22Rv1 (cell line): ENCODE results near the gene PATJ.
"Not testable (repeated sequence)": the region's sequence is repeated elsewhere in the genome, so short reads cannot be mapped to it uniquely, and the experiment has no call there.

Source experiments
- H3K27ac ChIP-seq: fragments of 450-650 bp; 2 replicates; pipeline ENCODE4 v1.5.1; 2017
- ZFX ChIP-seq: fragments of 450-650 bp; IDR thresholded peaks from 2 replicates; pipeline ENCODE4 v1.6.1; 2017; ENCODE audit warnings: antibody characterized with exemption, borderline replicate concordance
- TF ChIP-seq, protein P1 (sequence below): fragments of 450-650 bp; IDR thresholded peaks from 2 replicates; pipeline ENCODE4 v1.5.1; 2017; ENCODE audit warnings: mild to moderate bottlenecking

Gene PATJ

DNA sequence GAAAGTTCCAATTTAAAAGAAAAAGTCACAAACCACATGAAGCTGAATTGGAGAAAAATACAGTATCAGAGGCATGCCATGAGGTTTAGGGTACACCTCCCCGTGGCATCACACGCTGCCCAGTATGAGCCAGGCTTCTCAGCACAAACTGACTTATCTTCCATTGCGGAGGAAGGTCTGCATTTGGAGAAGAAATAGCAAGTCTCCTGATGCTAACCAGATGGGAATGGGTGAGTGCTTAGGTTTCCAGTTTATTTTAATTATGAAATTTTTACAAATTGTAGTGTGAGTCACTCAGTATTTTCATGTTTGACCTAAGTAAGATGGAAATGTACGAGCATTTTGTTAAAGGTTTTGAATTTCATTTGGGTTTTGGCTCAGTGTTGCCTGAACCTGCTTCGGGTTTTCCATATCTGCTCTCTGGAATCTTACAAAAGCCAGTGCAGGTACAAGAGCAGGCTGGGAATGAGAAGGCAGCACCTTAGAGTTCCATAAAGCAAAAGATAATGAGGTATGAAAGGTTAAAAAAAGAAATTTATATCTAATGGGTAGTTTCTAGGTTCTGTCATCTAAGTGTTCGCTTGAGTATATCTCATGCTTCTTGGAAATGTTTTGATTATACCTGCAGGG is 213.9 kb downstream of the PATJ start:
- H3K27ac ChIP-seq, result no peak overlapping the region
- TF ChIP-seq, protein P1, sequence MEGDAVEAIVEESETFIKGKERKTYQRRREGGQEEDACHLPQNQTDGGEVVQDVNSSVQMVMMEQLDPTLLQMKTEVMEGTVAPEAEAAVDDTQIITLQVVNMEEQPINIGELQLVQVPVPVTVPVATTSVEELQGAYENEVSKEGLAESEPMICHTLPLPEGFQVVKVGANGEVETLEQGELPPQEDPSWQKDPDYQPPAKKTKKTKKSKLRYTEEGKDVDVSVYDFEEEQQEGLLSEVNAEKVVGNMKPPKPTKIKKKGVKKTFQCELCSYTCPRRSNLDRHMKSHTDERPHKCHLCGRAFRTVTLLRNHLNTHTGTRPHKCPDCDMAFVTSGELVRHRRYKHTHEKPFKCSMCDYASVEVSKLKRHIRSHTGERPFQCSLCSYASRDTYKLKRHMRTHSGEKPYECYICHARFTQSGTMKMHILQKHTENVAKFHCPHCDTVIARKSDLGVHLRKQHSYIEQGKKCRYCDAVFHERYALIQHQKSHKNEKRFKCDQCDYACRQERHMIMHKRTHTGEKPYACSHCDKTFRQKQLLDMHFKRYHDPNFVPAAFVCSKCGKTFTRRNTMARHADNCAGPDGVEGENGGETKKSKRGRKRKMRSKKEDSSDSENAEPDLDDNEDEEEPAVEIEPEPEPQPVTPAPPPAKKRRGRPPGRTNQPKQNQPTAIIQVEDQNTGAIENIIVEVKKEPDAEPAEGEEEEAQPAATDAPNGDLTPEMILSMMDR, result no peak
- TF ChIP-seq ZFX, result no peak

DNA sequence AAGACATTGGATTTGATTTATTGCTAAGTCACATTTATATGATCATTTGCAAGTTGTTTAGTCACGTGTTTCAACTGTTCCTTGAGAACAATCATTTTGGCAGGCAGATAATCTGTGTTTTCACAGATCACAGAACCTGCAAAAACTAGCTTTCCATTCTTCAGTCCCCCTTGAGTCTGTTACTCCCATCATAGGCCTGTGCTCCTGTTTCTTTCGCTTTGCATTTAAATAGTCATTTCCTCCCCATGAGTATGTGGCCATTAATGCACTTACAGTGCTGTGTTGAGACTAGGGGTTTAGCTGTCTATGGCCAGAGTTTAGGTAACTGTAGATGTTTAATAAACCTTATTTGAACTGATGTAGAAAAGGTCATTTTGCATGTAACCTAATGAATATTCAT is 214.5 kb downstream of the PATJ start:
- TF ChIP-seq, protein P1, result no peak
- TF ChIP-seq ZFX, result no peak
- no peak overlapping the region for H3K27ac ChIP-seq

DNA sequence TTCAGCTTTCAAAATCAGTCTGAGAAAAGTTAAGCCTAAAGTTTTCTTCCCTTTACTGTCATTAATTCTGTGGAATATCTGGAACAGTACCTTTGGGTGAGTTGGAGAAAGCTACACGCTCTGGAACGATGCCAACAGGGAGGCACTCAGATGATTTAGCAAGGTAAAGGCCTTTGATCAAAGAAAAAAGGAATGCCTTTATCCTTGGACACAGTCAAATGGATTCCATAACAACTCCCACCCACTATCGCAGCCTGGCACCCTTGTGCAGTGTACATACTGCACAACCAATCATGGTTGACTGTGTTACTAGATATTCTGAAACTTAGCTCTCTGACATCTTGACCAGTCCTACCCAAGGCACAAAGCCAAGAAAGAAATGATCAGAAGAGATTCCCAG is 218.7 kb downstream of the PATJ start:
- no peak overlapping the region for H3K27ac ChIP-seq
- TF ChIP-seq, protein P1, result no peak
- no peak for TF ChIP-seq ZFX

DNA sequence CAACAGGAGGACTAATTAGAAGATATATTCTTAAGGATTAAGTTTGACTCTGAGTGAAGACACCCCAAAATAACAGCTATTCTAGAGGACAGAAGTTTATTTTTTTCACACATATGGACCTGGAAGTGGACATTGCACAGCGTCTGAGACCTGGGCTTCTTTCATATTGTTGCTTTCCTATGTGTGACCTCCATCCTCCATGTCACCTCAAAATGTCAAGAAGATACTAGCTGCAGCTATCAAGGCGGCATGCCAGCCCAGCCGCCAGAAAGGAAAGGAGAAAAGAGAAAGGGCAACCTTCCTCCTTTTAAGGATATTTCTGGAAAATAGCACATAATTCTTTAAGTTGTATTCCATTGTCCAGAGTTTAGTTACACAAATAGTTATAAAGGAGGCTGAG is 220.4 kb downstream of the PATJ start:
- TF ChIP-seq, protein P1, result no peak
- no peak for TF ChIP-seq ZFX

DNA sequence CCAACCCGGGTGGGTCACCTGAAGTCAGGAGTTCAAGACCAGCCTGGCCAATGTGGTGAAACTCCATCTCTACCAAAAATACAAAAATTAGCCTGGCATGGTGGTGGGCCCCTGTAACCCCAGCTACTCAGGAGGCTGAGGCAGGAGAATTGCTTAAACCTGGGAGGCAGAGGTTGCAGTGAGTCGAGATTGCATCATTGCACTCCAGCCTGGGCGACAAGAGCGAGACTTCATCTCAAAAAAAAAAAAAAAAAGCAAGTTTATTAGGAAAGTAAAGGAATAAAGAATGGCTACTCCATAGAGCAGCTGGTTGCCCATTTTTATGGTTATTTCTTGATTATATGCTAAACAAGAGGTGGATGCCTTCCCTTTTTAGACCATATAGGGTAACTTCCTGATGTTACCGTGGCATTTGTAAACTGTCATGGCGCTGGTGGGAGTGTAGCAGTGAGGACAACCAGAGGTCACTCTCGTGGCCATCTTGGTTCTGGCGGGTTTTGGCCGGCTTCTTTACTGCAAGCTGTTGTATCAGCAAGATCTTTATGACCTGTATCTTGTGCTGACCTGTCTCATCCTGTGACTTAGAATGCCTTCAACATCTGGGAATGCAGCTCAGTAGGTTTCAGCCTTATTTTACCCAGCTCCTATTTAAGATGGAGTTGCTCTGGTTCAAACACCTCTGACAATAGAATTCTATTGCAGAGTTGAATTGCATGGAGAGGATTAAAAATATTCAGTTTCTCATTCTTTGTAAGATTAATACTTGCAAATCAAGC is 224.4 kb downstream of the PATJ start:
- H3K27ac ChIP-seq, result not testable (repeated sequence)

More for the DNA sequence above, 220.4 kb downstream of the PATJ start:
- H3K27ac ChIP-seq, result no peak overlapping the region

DNA sequence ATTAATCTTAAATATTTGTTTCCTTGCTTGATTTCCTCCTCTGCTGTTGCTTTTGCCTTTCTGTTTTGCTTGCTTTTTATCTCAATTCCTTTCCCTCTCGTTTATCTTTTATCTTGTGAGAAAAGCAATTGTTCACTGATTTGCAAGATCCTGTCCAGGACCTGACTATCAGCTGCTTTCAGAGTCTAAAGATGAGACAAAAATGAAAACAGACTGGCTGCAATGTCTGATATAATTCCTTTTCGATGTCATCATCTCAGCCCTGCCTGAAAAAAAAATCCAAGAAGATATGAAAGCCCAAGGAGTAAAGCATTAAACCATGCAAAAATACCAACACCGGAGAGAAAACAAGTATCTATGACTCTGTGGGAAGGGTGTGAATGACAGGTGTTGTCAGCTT is 225.5 kb downstream of the PATJ start:
- no peak overlapping the region for H3K27ac ChIP-seq

DNA sequence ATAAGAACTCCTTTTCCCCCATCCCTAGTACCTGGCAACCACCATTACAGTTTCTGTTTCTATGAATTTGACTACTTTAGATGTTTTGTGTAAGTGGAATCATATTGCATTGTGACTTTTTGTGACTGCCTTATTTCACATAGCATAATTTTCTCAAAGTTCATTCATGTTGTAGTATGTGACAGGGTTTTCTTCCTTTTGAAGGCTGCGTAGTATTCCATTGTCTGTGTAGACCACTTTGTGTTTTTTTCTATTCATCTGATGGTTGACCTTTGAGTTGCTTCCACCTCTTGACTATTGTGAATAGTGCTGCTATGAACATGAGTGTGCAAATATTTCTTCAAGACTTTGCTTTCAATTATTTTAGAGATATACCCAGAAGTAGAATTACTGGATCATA is 226.6 kb downstream of the PATJ start:
- no peak for TF ChIP-seq ZFX
- TF ChIP-seq, protein P1, result no peak
- H3K27ac ChIP-seq, result no peak overlapping the region

More for the DNA sequence above, 225.5 kb downstream of the PATJ start:
- TF ChIP-seq ZFX, result no peak
- TF ChIP-seq, protein P1, result no peak
